ENCODE measurements around the gene CNTNAP5.

DNA sequence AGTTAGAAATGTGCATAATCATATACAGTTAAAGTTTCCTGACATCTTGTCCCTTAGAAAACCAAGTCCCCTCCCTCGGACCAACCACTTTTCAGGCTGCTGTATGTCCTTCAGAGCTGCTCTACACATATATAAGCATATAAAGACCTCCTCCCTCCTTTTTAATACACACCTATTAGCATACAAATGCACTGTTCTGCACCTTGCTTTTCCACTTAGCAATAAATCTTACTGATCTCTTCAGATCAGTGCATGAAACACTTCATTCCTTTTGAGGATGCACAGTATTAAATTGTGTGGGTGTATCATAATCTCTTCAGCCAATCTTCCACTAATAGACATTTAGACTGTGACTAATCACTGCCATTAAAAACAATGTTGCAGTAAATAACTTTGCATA lies 79.8 kb downstream of the CNTNAP5 start:
- TF ChIP-seq, protein P1, sequence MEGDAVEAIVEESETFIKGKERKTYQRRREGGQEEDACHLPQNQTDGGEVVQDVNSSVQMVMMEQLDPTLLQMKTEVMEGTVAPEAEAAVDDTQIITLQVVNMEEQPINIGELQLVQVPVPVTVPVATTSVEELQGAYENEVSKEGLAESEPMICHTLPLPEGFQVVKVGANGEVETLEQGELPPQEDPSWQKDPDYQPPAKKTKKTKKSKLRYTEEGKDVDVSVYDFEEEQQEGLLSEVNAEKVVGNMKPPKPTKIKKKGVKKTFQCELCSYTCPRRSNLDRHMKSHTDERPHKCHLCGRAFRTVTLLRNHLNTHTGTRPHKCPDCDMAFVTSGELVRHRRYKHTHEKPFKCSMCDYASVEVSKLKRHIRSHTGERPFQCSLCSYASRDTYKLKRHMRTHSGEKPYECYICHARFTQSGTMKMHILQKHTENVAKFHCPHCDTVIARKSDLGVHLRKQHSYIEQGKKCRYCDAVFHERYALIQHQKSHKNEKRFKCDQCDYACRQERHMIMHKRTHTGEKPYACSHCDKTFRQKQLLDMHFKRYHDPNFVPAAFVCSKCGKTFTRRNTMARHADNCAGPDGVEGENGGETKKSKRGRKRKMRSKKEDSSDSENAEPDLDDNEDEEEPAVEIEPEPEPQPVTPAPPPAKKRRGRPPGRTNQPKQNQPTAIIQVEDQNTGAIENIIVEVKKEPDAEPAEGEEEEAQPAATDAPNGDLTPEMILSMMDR (IDR thresholded peaks at IDR 0.05; ENCODE audit: low read depth, low read length) = no peak
- TF ChIP-seq POLR2A (IDR thresholded peaks at IDR 0.05; ENCODE audit: extremely low read depth, insufficient read length) (no peak), MYC (IDR thresholded peaks at IDR 0.05; ENCODE audit: low read depth, low read length) (no peak)
- TF ChIP-seq, protein P2, sequence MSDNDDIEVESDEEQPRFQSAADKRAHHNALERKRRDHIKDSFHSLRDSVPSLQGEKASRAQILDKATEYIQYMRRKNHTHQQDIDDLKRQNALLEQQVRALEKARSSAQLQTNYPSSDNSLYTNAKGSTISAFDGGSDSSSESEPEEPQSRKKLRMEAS (IDR thresholded peaks at IDR 0.05; ENCODE audit: low read depth, low read length) = no peak
